LHCN-M2 (cell line): ENCODE measurements around the gene SLC39A10. TPM values are rescaled to one million over a fixed set of nuclear protein-coding genes. Genes with fewer than 3 reads are reported as not detected.
"Not testable (repeated sequence)": the region's sequence is repeated elsewhere in the genome, so short reads cannot be mapped to it uniquely, and the experiment has no call there.

Source experiments
- DNase-seq: peaks from one replicate; pipeline ENCODE4 v3.0.0-alpha.2; 2012; ENCODE audit warnings: low read depth
- total RNA-seq: library from RNA; depleted of rRNA; stranded (reverse); fragments of >200 nt; gene quantifications from 2 replicates; pipeline ENCODE4 v1.2.3, GENCODE V29; 2014

SLC39A10 gene
- total RNA-seq, 1 experiment from 2014 or later, result 31.3 TPM

DNA sequence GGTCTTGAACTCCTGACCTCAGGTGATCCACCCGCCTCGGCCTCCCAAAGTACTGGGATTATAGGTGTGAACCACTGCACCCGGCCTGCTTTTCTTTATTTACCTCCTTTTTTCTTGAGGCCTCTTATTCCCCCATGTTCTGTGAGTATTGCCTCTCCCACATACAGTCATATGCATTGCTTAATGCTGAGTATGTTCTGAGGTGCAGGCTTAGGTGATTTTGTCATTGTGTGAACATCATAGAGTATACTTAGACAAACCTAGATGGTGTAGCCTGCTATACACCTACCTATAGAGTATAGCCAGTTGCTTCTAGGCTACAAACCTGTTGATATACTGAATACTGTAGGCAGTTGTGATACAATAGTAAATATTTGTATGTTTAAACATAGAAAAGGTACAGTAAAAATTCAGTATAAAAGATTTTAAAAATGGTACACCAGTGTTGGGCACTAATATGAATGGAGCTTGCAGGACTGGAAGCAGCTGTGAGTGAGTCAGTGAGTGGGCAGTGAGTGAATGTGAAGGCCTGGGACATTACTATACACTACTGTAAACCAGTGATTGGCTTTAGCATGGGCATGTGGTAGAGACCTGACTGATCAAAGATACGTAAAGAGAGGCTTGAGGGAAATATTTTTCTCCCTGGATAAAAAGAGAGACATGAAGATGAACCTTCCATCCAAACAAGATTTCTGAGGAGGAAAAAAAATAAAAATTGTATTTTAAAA, 17.6 kb downstream of the SLC39A10 start:
- DNase-seq, result peak; percentile 75

- no peak for DNase-seq
These were observed 18.9 kb downstream of the SLC39A10 start for GRCh38 chr2:195675783-195676427.

DNA sequence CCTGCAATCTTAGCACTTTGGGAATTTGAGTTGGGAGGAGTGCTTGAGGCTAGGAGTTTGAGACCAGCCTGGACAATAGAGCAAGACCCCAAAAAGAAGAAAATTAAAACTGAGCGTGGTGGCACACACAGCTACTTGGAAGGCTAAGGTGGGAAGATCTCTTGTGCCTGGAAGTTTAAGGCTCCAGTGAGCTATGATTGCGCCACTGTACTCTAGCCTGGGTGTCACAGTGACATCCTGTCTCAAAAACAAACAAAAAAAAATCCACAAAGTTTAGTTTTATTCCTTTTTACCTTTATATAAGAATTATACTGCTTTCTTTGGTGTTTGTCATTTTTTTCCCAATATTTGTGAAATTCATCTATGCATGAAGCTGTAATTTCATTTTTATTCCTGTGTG, 20.3 kb downstream of the SLC39A10 start:
- no peak for DNase-seq

DNA sequence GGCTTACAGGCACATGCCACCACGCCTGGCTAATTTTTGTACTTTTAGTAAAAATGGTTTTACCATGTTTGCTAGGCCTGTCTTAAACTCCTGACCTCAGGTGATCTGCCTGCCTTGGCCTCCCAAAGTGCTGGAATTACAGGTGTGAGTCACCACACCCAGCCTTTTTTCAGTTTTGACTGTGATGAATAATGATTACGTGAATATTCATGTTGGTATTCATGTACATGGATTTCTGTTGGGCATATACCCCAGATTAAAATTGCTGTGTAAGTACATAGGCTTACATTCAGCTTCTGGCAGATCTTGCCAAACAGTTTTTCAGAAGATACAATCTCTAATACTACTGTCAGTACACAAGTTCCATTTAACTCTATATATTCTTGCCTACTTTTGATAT, 20.9 kb downstream of the SLC39A10 start:
- no peak for DNase-seq

GRCh38 chr2:195682077-195682476, 25.1 kb downstream of the SLC39A10 start:
- no peak for DNase-seq

DNA sequence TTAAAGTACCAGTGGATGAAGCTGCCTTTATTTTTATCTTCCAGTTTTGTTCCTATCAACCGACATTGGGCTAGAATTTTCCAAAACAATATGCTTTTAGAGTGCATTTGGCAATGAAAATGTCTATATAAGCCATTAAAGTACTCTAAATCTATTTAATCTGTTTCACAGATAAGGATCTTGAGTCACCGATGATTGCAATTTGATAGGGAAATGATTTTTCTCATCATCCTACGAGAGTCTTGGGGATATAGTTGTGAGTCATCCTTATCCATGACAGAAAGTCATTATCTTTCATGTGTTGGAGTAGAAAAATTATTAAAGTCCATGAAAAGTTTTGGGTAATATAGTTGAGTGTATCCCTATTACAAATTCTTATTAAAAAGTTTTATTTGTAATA, 26.1 kb downstream of the SLC39A10 start:
- DNase-seq, result peak; percentile 24

GRCh38 chr2:195686564-195686963, 29.5 kb downstream of the SLC39A10 start:
- no peak for DNase-seq

- no peak for DNase-seq
These were observed 30.5 kb downstream of the SLC39A10 start for GRCh38 chr2:195687320-195688086.

- not testable (repeated sequence) for DNase-seq
These were observed 35.5 kb downstream of the SLC39A10 start for GRCh38 chr2:195692531-195692930.

- no peak for DNase-seq
These were observed 37.5 kb downstream of the SLC39A10 start for GRCh38 chr2:195694553-195694952.

GRCh38 chr2:195695002-195695631, 38.1 kb downstream of the SLC39A10 start:
- DNase-seq, result no peak

DNA sequence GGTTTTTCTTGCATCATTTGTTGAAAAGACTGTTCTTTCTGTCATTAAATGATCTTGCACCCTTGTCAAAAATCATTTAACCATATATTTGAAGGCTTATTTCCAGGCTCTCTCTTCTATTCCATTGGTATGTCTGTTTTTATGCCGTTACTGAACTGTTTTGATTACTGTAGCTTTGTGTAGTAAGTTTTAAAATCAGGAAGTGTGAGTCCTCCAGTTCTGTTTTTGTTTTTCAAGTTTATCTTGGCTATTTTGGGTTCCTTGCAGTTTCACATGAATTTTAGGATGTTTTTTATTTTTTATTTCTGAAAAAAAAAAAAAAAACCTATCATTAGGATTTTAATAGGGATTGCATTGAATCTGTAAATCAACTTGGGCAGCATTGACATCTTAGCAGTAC, 39.0 kb downstream of the SLC39A10 start:
- no peak for DNase-seq

- DNase-seq, result no peak
These were observed 40.7 kb downstream of the SLC39A10 start for GRCh38 chr2:195697681-195698220.

GRCh38 chr2:195700480-195700879, 43.5 kb downstream of the SLC39A10 start:
- DNase-seq, result no peak

DNA sequence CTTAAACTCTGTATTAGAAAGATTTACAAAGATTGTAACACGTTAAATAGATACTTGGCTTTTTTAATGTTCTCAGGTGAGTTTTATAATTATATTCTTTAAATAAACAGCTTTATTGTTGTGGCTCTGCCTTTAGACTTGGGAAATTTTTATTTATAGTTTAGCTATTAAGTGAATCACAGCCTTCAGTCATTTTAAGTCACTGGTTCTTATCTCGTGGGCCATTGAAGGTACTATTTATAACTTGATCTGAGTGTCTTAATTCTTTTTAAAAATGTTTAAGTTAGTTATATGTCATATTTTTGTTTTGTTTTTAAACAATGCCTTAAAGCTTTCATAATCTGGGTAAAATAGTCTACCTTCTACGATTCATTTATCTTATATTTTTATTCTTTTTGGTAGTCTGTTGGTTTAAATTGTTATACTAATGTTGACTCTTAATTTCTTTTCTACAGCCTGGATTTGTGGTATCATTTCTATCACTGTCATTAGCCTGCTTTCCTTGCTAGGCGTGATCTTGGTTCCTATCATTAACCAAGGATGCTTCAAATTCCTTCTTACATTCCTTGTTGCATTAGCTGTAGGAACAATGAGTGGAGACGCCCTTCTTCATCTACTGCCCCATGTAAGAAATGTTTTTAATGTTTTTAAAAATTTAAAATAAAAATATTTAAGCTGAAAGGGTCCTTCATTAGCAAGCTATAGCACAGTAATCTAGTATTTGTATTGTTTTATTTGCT, 49.3 kb downstream of the SLC39A10 start:
- DNase-seq, result peak; percentile 40

- peak; percentile 58 for DNase-seq
These were observed 53.1 kb downstream of the SLC39A10 start for GRCh38 chr2:195709901-195710806.

- no peak for DNase-seq
These were observed 54.5 kb downstream of the SLC39A10 start for GRCh38 chr2:195711478-195711877.

GRCh38 chr2:195716466-195716865, 59.4 kb downstream of the SLC39A10 start:
- no peak for DNase-seq

DNA sequence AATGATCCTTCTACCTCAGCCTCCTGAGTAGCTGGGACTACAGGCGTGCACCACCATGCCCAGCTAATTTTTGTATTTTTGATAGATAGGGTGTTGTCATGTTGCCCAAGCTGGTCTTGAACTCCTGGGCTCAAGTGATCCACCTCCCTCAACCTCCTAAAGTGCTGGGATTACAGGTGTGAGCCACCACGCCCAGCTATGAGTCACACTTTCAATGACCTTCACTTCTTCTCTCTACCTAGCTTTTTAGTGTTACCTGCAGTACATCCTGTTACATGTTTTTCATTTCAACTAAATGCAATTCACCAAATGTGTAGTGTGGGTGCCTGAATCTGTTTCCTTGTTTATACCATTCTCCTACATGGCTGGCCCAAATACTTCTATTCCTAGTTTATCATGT, 64.0 kb downstream of the SLC39A10 start:
- DNase-seq, result no peak

- DNase-seq, result no peak
These were observed 65.0 kb downstream of the SLC39A10 start for GRCh38 chr2:195722075-195722474.
